HepG2 (cell line): ENCODE measurements around the gene CACNA1C. TPM values are rescaled to one million over a fixed set of nuclear protein-coding genes. Genes with fewer than 3 reads are reported as not detected.

Experiments used
- ATAC-seq: fragments of 200-7000 bp; cut with Tn5 transposase; 3 replicates; pipeline ENCODE4 v1.9.1; 2020; ENCODE audit warnings: mild to moderate bottlenecking, moderate library complexity
- BruUV-seq: library from RNA; stranded (reverse); fragments of 400-500 nt; replicated peaks from 2 replicates; lab custom pipeline; 2021; lab: Mats Ljungman, UMichigan
- CTCF ChIA-PET: fragments of 300-600 bp; formaldehyde crosslinking; extraction: SDS; loops from one replicate; lab custom pipeline; 2021; ENCODE audit warnings: low total read pairs, inconsistent platforms, low intra/inter-chr PET ratio; lab: Yijun Ruan, JAX
- POLR2A ChIA-PET: fragments of 350-600 bp; sonication (Branson Sonifier 250); formaldehyde crosslinking; loops from one replicate; lab custom pipeline; 2020; ENCODE audit warnings: antibody characterized with exemption, inconsistent platforms; lab: Yijun Ruan, JAX
- DNase-seq: peaks from one replicate; pipeline ENCODE4 v3.0.0-alpha.2; 2015; ENCODE audit warnings: low spot score
- FAIRE-seq: peaks from 3 replicates; lab custom pipeline; 2011; peaks lifted over from hg19 to GRCh38; lab: Jason Lieb, UNC
- H2AFZ ChIP-seq: one replicate; pipeline ENCODE4 v1.6.1; 2011; ENCODE audit warnings: low read length, inconsistent platforms
- H3K27ac ChIP-seq: fragments of 300-600 bp; 3 replicates; pipeline ENCODE4 v1.8.0; 2011; ENCODE audit warnings: mixed run types, mild to moderate bottlenecking, mixed read lengths, low read length, inconsistent platforms; ENCODE audit not compliant: insufficient read depth; ENCODE audit errors: extremely low read length
- H3K27me3 ChIP-seq, 2 experiments: fragments of 200-600 bp in 1 of 2; 2 replicates in 1 of 2; 3 replicates in 1 of 2; pipeline versions ENCODE4 v1.6.0 to v1.8.0; 2011; ENCODE audit warnings: low read length in 2 of 2, mild to moderate bottlenecking in 2 of 2, moderate library complexity in 2 of 2, inconsistent platforms in 1 of 2; ENCODE audit not compliant: insufficient read depth in 2 of 2, control insufficient read depth in 1 of 2
- H3K36me3 ChIP-seq, 2 experiments: fragments of 200-600 bp in 1 of 2; replicated peaks in 1 of 2; 2 replicates in 1 of 2; 3 replicates in 1 of 2; pipeline versions ENCODE4 v1.5.1 to v1.8.0; 2011; ENCODE audit warnings: low read length in 2 of 2, inconsistent platforms in 1 of 2; ENCODE audit not compliant: insufficient read depth in 2 of 2, control insufficient read depth in 1 of 2
- H3K4me1 ChIP-seq: 2 replicates; pipeline ENCODE4 v1.5.1; 2012; ENCODE audit warnings: low read length, inconsistent platforms; ENCODE audit not compliant: insufficient read depth
- H3K4me2 ChIP-seq: 2 replicates; pipeline ENCODE4 v1.6.0; 2011; ENCODE audit warnings: low read depth, low read length, inconsistent platforms
- H3K4me3 ChIP-seq, 3 experiments: fragments of 200-600 bp in 1 of 3; sonication (generic), shearing (Covaris generic) in 1 of 3; replicated peaks in 1 of 3; 2 replicates each; pipeline ENCODE4 v1.5.1; 2011 to 2016; ENCODE audit warnings: low read length in 3 of 3, inconsistent platforms in 2 of 3, low read depth in 2 of 3, mild to moderate bottlenecking in 2 of 3, control low read depth in 1 of 3, mixed read lengths in 1 of 3; ENCODE audit not compliant: insufficient read depth in 1 of 3
- H3K79me2 ChIP-seq: one replicate; pipeline ENCODE4 v1.6.1; 2011; ENCODE audit warnings: low read length, inconsistent platforms; ENCODE audit not compliant: insufficient read depth
- H3K9ac ChIP-seq: 2 replicates; pipeline ENCODE4 v1.6.0; 2011; ENCODE audit warnings: mild to moderate bottlenecking, low read depth, low read length, inconsistent platforms; ENCODE audit not compliant: insufficient read depth
- H3K9me3 ChIP-seq: 2 replicates; pipeline ENCODE4 v1.5.1; 2012; ENCODE audit warnings: mild to moderate bottlenecking, low read length
- H4K20me1 ChIP-seq: 2 replicates; pipeline ENCODE4 v1.6.0; 2011; ENCODE audit warnings: inconsistent platforms, mild to moderate bottlenecking, low read length, moderate library complexity; ENCODE audit not compliant: insufficient read depth
- ATF7 ChIP-seq, 2 experiments: fragments of 450-650 bp in 1 of 2; sonication (generic) in 1 of 2; formaldehyde crosslinking in 1 of 2; IDR thresholded peaks; 2 replicates each; pipeline versions ENCODE4 v1.4.0 to v1.6.1; 2016 to 2020; ENCODE audit warnings: antibody characterized with exemption in 1 of 2, mild to moderate bottlenecking in 1 of 2, missing genetic modification reagents in 1 of 2
- CENPBD1 ChIP-seq: sonication (generic); formaldehyde crosslinking; IDR thresholded peaks from 2 replicates; pipeline ENCODE4 v1.8.0; 2022; ENCODE audit warnings: missing genetic modification reagents, low read depth, mild to moderate bottlenecking, borderline replicate concordance
- MEIS2 ChIP-seq: sonication (generic); formaldehyde crosslinking; IDR thresholded peaks from 2 replicates; pipeline ENCODE4 v1.9.0; 2021; ENCODE audit warnings: mild to moderate bottlenecking, missing genetic modification reagents
- NCOA5 ChIP-seq: sonication (generic); formaldehyde crosslinking; IDR thresholded peaks from 2 replicates; pipeline ENCODE4 v1.4.0; 2020; ENCODE audit warnings: missing genetic modification reagents
- PRDM4 ChIP-seq: sonication (generic); formaldehyde crosslinking; IDR thresholded peaks from 2 replicates; pipeline ENCODE4 v1.9.0; 2021; ENCODE audit warnings: missing genetic modification reagents, borderline replicate concordance
- SMAD9 ChIP-seq: sonication (generic); formaldehyde crosslinking; IDR thresholded peaks from 2 replicates; pipeline ENCODE4 v1.5.1; 2020; ENCODE audit warnings: mild to moderate bottlenecking, missing genetic modification reagents
- SYNCRIP ChIP-seq: fragments of 200-400 bp; formaldehyde crosslinking; IDR thresholded peaks from 2 replicates; pipeline ENCODE4 v1.6.1; 2018; ENCODE audit warnings: mild to moderate bottlenecking, low read depth, low read length; ENCODE audit not compliant: insufficient read depth
- USF2 ChIP-seq, 2 experiments: sonication (generic) in 1 of 2; formaldehyde crosslinking in 1 of 2; IDR thresholded peaks; 2 replicates each; pipeline versions ENCODE4 v1.5.1 to v1.6.1; 2011 to 2020; ENCODE audit warnings: borderline replicate concordance in 1 of 2, low read depth in 1 of 2, low read length in 1 of 2, mild to moderate bottlenecking in 1 of 2, missing genetic modification reagents in 1 of 2, moderate library complexity in 1 of 2
- ZBTB1 ChIP-seq: sonication (generic); formaldehyde crosslinking; IDR thresholded peaks from 2 replicates; pipeline ENCODE4 v1.4.0; 2020; ENCODE audit warnings: missing genetic modification reagents, borderline replicate concordance
- ZFP62 ChIP-seq: sonication (generic); formaldehyde crosslinking; IDR thresholded peaks from 2 replicates; pipeline ENCODE4 v1.4.0; 2020; ENCODE audit warnings: missing genetic modification reagents
- ZNF383 ChIP-seq: sonication (generic); formaldehyde crosslinking; IDR thresholded peaks from 2 replicates; pipeline ENCODE4 v1.4.0; 2020; ENCODE audit warnings: missing genetic modification reagents, mild to moderate bottlenecking, borderline replicate concordance
- ZZZ3 ChIP-seq: sonication (generic); formaldehyde crosslinking; IDR thresholded peaks from 2 replicates; pipeline ENCODE4 v1.4.0; 2020; ENCODE audit warnings: missing genetic modification reagents, mild to moderate bottlenecking, borderline replicate concordance
- WGBS: methylation state at CpG from one replicate; pipeline ENCODE4 v1.1.6; 2017; ENCODE audit warnings: low lambda C conversion rate; 5-methylcytosine and 5-hydroxymethylcytosine counted together
- in situ Hi-C: cut with HindIII; loops from 2 replicates; pipeline ENCODE4 v1.10.0; 2017; ENCODE audit warnings: low pct_unique_long_range_greater_than_20kb; ENCODE audit not compliant: extremely low pct_ligation_motif_present
- intact Hi-C: fragments of 100-400 bp; cut with micrococcal nuclease; formaldehyde crosslinking; loops from one replicate; pipeline ENCODE4 v1.10.0; 2022; ENCODE audit not compliant: unreplicated experiment
- polyA plus RNA-seq, 8 experiments: library from polyadenylated mRNA; depleted of rRNA in 3 of 8; stranded (reverse) in 7 of 8; unstranded in 1 of 8; fragments of >200 nt; fragmentation: Illumina TruSeq in 4 of 8; extraction: Trizol in 4 of 8; gene quantifications; 2 replicates each; pipeline versions ENCODE4 v1.2.1 to v1.2.3, GENCODE V29; 2011 to 2016; ENCODE audit warnings: low read depth in 4 of 8, missing spikeins in 1 of 8, mixed read lengths in 1 of 8; ENCODE audit not compliant: insufficient read depth in 1 of 8
- total RNA-seq, 5 experiments: library from RNA; depleted of rRNA; stranded (reverse); fragments of >200 nt; fragmentation: Illumina TruSeq; extraction: Trizol; gene quantifications; 2 replicates each; pipeline ENCODE4 v1.2.3, GENCODE V29; 2016; ENCODE audit warnings: low read depth in 1 of 5

CACNA1C gene
- total and polyA plus RNA-seq, 2 of the 13 experiments (the other 11 are each of a cell fraction or from before 2014, with no cell fraction given): not detected

- no peak for ATAC-seq
- Histone ChIP-seq H3K4me1 (no peaks in the 10 kb centered on the region), H3K27ac (no peak overlapping the region), H3K4me3 (no peak overlapping the region), H3K27me3 (peaks cover 2 to 52% of the 10 kb centered on the region in 2 experiments; a peak in 2 of 5 replicates), H3K36me3 (no peaks in the 10 kb centered on the region), H3K79me2 (no peaks in the 10 kb centered on the region), H3K4me2 (no peak overlapping the region), H3K9me3 (peaks cover 5% of the 10 kb centered on the region; the same call in 1 of the 2 replicates), H4K20me1 (no peaks in the 10 kb centered on the region), H3K9ac (no peak overlapping the region), H2AFZ (no peak overlapping the region)
- WGBS: 10% methylated on average over 3 of the region's 6 CpGs
- FAIRE-seq: no peak
- BruUV-seq: no TSS peak
- CTCF ChIA-PET: no interaction called here
- DNase-seq: no peak
- TF ChIP-seq ZFP62 (CRISPR knock-in tag) (no peak), SYNCRIP (no peak), ATF7 (IDR thresholded peaks at IDR 0.05) (no peak), ATF7 (CRISPR knock-in tag; IDR thresholded peaks at IDR 0.05) (no peak), USF2 (IDR thresholded peaks at IDR 0.05; ENCODE audit: low read depth, low read length) (no peak), USF2 (CRISPR knock-in tag; IDR thresholded peaks at IDR 0.05; ENCODE audit: borderline replicate concordance) (no peak), ZBTB1 (no peak)
- POLR2A ChIA-PET: no interaction called here
- intact Hi-C loops (no loop called here), in situ Hi-C loops (no loop called here)
Measured at GRCh38 chr12:2596441-2596840, 543.7 kb downstream of the CACNA1C start.

GRCh38 chr12:2605301-2605700 lies 552.5 kb downstream of the CACNA1C start:
- ATAC-seq (no peak), DNase-seq (no peak), FAIRE-seq (no peak)
- no peak overlapping the region for H2AFZ ChIP-seq
- H3K4me3 ChIP-seq: no peak overlapping the region
- ChIA-PET CTCF (no interaction called here), POLR2A (no interaction called here)
- no peaks in the 10 kb centered on the region for H4K20me1 ChIP-seq
- no peak overlapping the region for H3K9ac ChIP-seq
- 0% methylated on average over 1 of the region's 8 CpGs for whole genome bisulfite sequencing
- peaks cover 13 to 72% of the 10 kb centered on the region in 2 experiments; a peak in 4 of 5 replicates for H3K27me3 ChIP-seq
- in situ Hi-C loops (no loop called here), intact Hi-C loops (no loop called here)
- no peaks in the 10 kb centered on the region for H3K36me3 ChIP-seq
- H3K4me2 ChIP-seq: no peak overlapping the region
- H3K79me2 ChIP-seq: no peaks in the 10 kb centered on the region
- no TSS peak for BruUV-seq
- H3K27ac ChIP-seq: no peak overlapping the region
- no peaks in the 10 kb centered on the region for H3K9me3 ChIP-seq
- no peaks in the 10 kb centered on the region for H3K4me1 ChIP-seq
- no peak for TF ChIP-seq CENPBD1 (CRISPR knock-in tag)
- TF ChIP-seq SMAD9 (CRISPR knock-in tag): no peak
- TF ChIP-seq ZNF383 (CRISPR knock-in tag): no peak
- no peak for TF ChIP-seq MEIS2
- no peak for TF ChIP-seq PRDM4 (CRISPR knock-in tag)
- no peak for TF ChIP-seq NCOA5
- no peak for TF ChIP-seq ZZZ3
